Endothelial cell of umbilical vein (primary cell): ENCODE measurements around the gene KREMEN1. TPM values are rescaled to one million over a fixed set of nuclear protein-coding genes. Genes with fewer than 3 reads are reported as not detected.
A peak's percentile ranks its signal among the peaks of the same experiment; 100 is the strongest.

Experiments used
- BruUV-seq: library from RNA; stranded (reverse); fragments of 400-500 nt; replicated peaks from 2 replicates; lab custom pipeline; 2021; lab: Mats Ljungman, UMichigan
- CTCF ChIA-PET: fragments of 300-600, 350-600 bp; sonication (Branson Sonifier 250); formaldehyde crosslinking; loops from one replicate; lab custom pipeline; 2021; ENCODE audit warnings: antibody characterized with exemption, inconsistent platforms; lab: Charles Lee
- POLR2A ChIA-PET: fragments of 300-600, 350-600 bp; sonication (Branson Sonifier 250); formaldehyde crosslinking; loops from one replicate; lab custom pipeline; 2021; ENCODE audit warnings: antibody characterized with exemption, inconsistent platforms; lab: Charles Lee
- DNase-seq: peaks from one replicate; pipeline ENCODE4 v3.0.0-alpha.2; 2011; ENCODE audit warnings: low read depth, low spot score
- FAIRE-seq: peaks from 2 replicates; lab custom pipeline; 2011; peaks lifted over from hg19 to GRCh38; lab: Jason Lieb, UNC
- H2AFZ ChIP-seq: 2 replicates; pipeline ENCODE4 v1.6.0; 2012; ENCODE audit warnings: low read depth, low read length, control low read depth, inconsistent platforms
- H3K27ac ChIP-seq: 2 replicates; pipeline ENCODE4 v1.5.1; 2011; ENCODE audit warnings: low read depth, mild to moderate bottlenecking, control low read depth, low read length, moderate library complexity; ENCODE audit not compliant: insufficient read depth
- H3K27me3 ChIP-seq, 2 experiments: 2 replicates each; pipeline versions ENCODE4 v1.6.0 to v1.6.1; 2011; ENCODE audit warnings: low read length in 2 of 2, mixed read lengths in 1 of 2; ENCODE audit not compliant: control insufficient read depth in 2 of 2, insufficient read depth in 2 of 2
- H3K36me3 ChIP-seq, 2 experiments: 2 replicates in 1 of 2; 3 replicates in 1 of 2; pipeline ENCODE4 v1.5.1; 2011; ENCODE audit warnings: low read length in 2 of 2, mild to moderate bottlenecking in 1 of 2, moderate library complexity in 1 of 2; ENCODE audit not compliant: control insufficient read depth in 2 of 2, insufficient read depth in 2 of 2; ENCODE audit errors: extremely low read depth in 1 of 2
- H3K4me1 ChIP-seq: 3 replicates; pipeline ENCODE4 v1.5.1; 2011; ENCODE audit warnings: mild to moderate bottlenecking, low read length; ENCODE audit not compliant: control insufficient read depth, insufficient read depth; ENCODE audit errors: extremely low read depth
- H3K4me2 ChIP-seq: 2 replicates; pipeline ENCODE4 v1.6.1; 2011; ENCODE audit warnings: low read length, control low read depth, mixed read lengths; ENCODE audit not compliant: insufficient read depth
- H3K4me3 ChIP-seq, 3 experiments: fragments of 200-600 bp in 1 of 3; sonication (generic), shearing (Covaris generic) in 1 of 3; replicated peaks in 1 of 3; 2 replicates each; pipeline ENCODE4 v1.5.1; 2011 to 2016; ENCODE audit warnings: control low read depth in 3 of 3, low read length in 3 of 3, mild to moderate bottlenecking in 2 of 3, inconsistent platforms in 1 of 3, low read depth in 1 of 3, moderate library complexity in 1 of 3; ENCODE audit not compliant: insufficient read depth in 1 of 3
- H3K79me2 ChIP-seq: 2 replicates; pipeline ENCODE4 v1.6.0; 2012; ENCODE audit warnings: low read length, inconsistent platforms; ENCODE audit not compliant: control insufficient read depth, insufficient read depth
- H3K9ac ChIP-seq: replicated peaks from 2 replicates; pipeline ENCODE3; 2011; ENCODE audit warnings: low read length, control low read depth; ENCODE audit not compliant: insufficient read depth; ENCODE audit errors: extremely low read depth
- H3K9me1 ChIP-seq: replicated peaks from 3 replicates; pipeline ENCODE4 v1.6.0; 2011; ENCODE audit warnings: mild to moderate bottlenecking, low read length; ENCODE audit not compliant: control insufficient read depth, insufficient read depth; ENCODE audit errors: extremely low read depth
- H3K9me3 ChIP-seq: replicated peaks from 2 replicates; pipeline ENCODE4 v1.5.1; 2012; ENCODE audit warnings: low read length, inconsistent platforms; ENCODE audit not compliant: control insufficient read depth, insufficient read depth
- H4K20me1 ChIP-seq: replicated peaks from 2 replicates; pipeline ENCODE3; 2011; ENCODE audit warnings: mild to moderate bottlenecking, low read length; ENCODE audit not compliant: control insufficient read depth, insufficient read depth; ENCODE audit errors: extremely low read depth
- CTCF ChIP-seq, 2 donors: IDR thresholded peaks; 1 replicate in 1 of 2; 2 replicates in 1 of 2; pipeline ENCODE4 v1.5.1; 2011; ENCODE audit warnings: low read length in 2 of 2, mild to moderate bottlenecking in 2 of 2, moderate library complexity in 2 of 2, control low read depth in 1 of 2, inconsistent platforms in 1 of 2, low read depth in 1 of 2; ENCODE audit not compliant: insufficient read depth in 1 of 2; ENCODE audit errors: extremely low read depth in 1 of 2
- EZH2 ChIP-seq: IDR thresholded peaks from 2 replicates; pipeline ENCODE4 v1.6.1; 2012; ENCODE audit warnings: borderline replicate concordance, low read depth, mild to moderate bottlenecking, moderate library complexity, low read length, inconsistent platforms; ENCODE audit not compliant: severe bottlenecking
- FOS ChIP-seq: IDR thresholded peaks from 2 replicates; pipeline ENCODE4 v1.6.1; 2011; ENCODE audit warnings: mild to moderate bottlenecking, low read length, moderate library complexity, borderline replicate concordance; ENCODE audit not compliant: insufficient read depth
- GATA2 ChIP-seq: IDR thresholded peaks from 2 replicates; pipeline ENCODE4 v1.7.0; 2011; ENCODE audit warnings: low read depth, mild to moderate bottlenecking, moderate library complexity, mixed read lengths, low read length; ENCODE audit not compliant: insufficient read length, insufficient read depth
- JUN ChIP-seq: IDR thresholded peaks from 2 replicates; pipeline ENCODE4 v1.6.1; 2011; ENCODE audit warnings: borderline replicate concordance, low read depth; ENCODE audit not compliant: insufficient read length, insufficient read depth
- MAX ChIP-seq: IDR thresholded peaks from 2 replicates; pipeline ENCODE4 v1.6.1; 2011; ENCODE audit not compliant: insufficient read depth, insufficient read length
- POLR2A ChIP-seq: IDR thresholded peaks from 2 replicates; pipeline ENCODE4 v1.6.1; 2012; ENCODE audit warnings: low read depth, mild to moderate bottlenecking, control low read depth, low read length
- POLR2AphosphoS5 ChIP-seq: IDR thresholded peaks from 2 replicates; pipeline ENCODE4 v1.6.1; 2012; ENCODE audit warnings: low read depth, mild to moderate bottlenecking, control low read depth, low read length, moderate library complexity; ENCODE audit not compliant: insufficient read depth
- dilution Hi-C: fragments of 300-500 bp; cut with MboI; formaldehyde crosslinking; loops from one replicate; pipeline ENCODE4 v1.15.0; 2019; ENCODE audit warnings: low sequenced_read_pairs; ENCODE audit not compliant: extremely low pct_ligation_motif_present
- intact Hi-C: fragments of 100-400 bp; cut with micrococcal nuclease; formaldehyde crosslinking; loops from one replicate; pipeline ENCODE4 v1.10.0; 2022
- polyA plus RNA-seq, 4 experiments: library from polyadenylated mRNA; depleted of rRNA in 3 of 4; stranded (reverse) in 3 of 4; unstranded in 1 of 4; fragments of >200 nt; gene quantifications; 2 replicates each; pipeline versions ENCODE4 v1.2.1 to v1.2.3, GENCODE V29; 2011 to 2012; ENCODE audit warnings: missing spikeins in 1 of 4
- total RNA-seq: library from RNA; stranded (reverse); gene quantifications from 2 replicates; pipeline ENCODE4 v1.2.3, GENCODE V29; 2021

The KREMEN1 gene
- total and polyA plus RNA-seq, 2 donors (not counting 3 experiments of a cell fraction or from before 2014, with no cell fraction given): 0.58 to 1.1 TPM

GRCh38 chr22:29040385-29041275 is 32.2 kb upstream of the KREMEN1 start:
- Histone ChIP-seq H2AFZ (peak overlapping the region; percentile 62), H3K9me1 (no peaks in the 10 kb centered on the region), H4K20me1 (no peaks in the 10 kb centered on the region), H3K79me2 (no peaks in the 10 kb centered on the region), H3K27me3 (no peaks in the 10 kb centered on the region), H3K9ac (no peak overlapping the region), H3K4me2 (peak overlapping the region; percentile 40), H3K4me1 (peaks cover 28% of the 10 kb centered on the region), H3K4me3 (no peak overlapping the region), H3K36me3 (no peaks in the 10 kb centered on the region), H3K9me3 (no peaks in the 10 kb centered on the region), H3K27ac (no peak overlapping the region)
- DNase-seq (peak; percentile 83), FAIRE-seq (peak; percentile 82)
- ChIA-PET CTCF (interaction anchor here (0.5 to 10.2 kb wide), 70 partner anchors 9 to 1021 kb away, joined by 3 to 256 read pairs (median 5); partner anchors contain the start of genes C22orf31, KREMEN1, XBP1 and ZNRF3), POLR2A (interaction anchor here (0.7 kb wide), 2 partner anchors 208 to 1838 kb away, joined by 3 read pairs; no protein-coding TSS in a partner anchor)
- dilution Hi-C loops (no loop called here), intact Hi-C loops (loop anchor here (1.0 to 2.0 kb wide), 5 partner anchors 9 to 440 kb away; no protein-coding TSS in a partner anchor)
- TF ChIP-seq MAX (no peak), FOS (no peak), CTCF (IDR thresholded peaks at IDR 0.05; ENCODE audit: extremely low read depth in 1 of 2, insufficient read depth in 1 of 2, low read depth in 1 of 2, low read length in 2 of 2) (peak; percentile 89 to 96), JUN (no peak), EZH2 (no peak), POLR2AphosphoS5 (no peak), GATA2 (no peak), POLR2A (no peak)
- BruUV-seq: no TSS peak
